B cell (primary cell): ENCODE data around the gene RPH3AL. TPM values are rescaled to one million over a fixed set of nuclear protein-coding genes. Genes with fewer than 3 reads are reported as not detected.

Source experiments
- ATAC-seq: fragments of 200-7000 bp; cut with Tn5 transposase; one replicate; pipeline ENCODE4 v1.10.0; 2021; ENCODE audit warnings: low read depth, mild to moderate bottlenecking, moderate number of reproducible peaks, moderate library complexity
- CTCF ChIA-PET: fragments of 350-600 bp; sonication (Branson Sonifier 250); formaldehyde crosslinking; loops from one replicate; lab custom pipeline; 2021; ENCODE audit warnings: antibody characterized with exemption, inconsistent platforms; lab: Charles Lee
- POLR2A ChIA-PET: fragments of 350-600 bp; sonication (Branson Sonifier 250); formaldehyde crosslinking; loops from one replicate; lab custom pipeline; 2021; ENCODE audit warnings: antibody characterized with exemption; lab: Charles Lee
- DNase-seq: peaks from one replicate; pipeline ENCODE4 v3.0.0; 2013
- H2AFZ ChIP-seq: 2 replicates; pipeline ENCODE4 v1.6.1; 2012; ENCODE audit warnings: mild to moderate bottlenecking, low read depth, low read length; ENCODE audit not compliant: insufficient read depth, poor library complexity, severe bottlenecking
- H3K27ac ChIP-seq, 2 donors: 1 replicate in 1 of 2; 2 replicates in 1 of 2; pipeline ENCODE4 v1.5.1; 2012 to 2013; ENCODE audit warnings: low read length in 2 of 2, mild to moderate bottlenecking in 2 of 2, moderate library complexity in 1 of 2
- H3K27me3 ChIP-seq, 4 experiments: fragments of 200-600 bp in 1 of 4; sonication (generic) in 1 of 4; replicated peaks in 1 of 4; 1 replicate in 2 of 4; 2 replicates in 2 of 4; pipeline versions ENCODE4 v1.6.1 to v1.7.0; 2013 to 2016; ENCODE audit warnings: low read length in 3 of 4, mild to moderate bottlenecking in 2 of 4, mixed read lengths in 1 of 4, moderate library complexity in 1 of 4; ENCODE audit not compliant: insufficient read depth in 4 of 4, control insufficient read depth in 3 of 4; ENCODE audit errors: control extremely low read depth in 1 of 4
- H3K36me3 ChIP-seq, 2 experiments: replicated peaks in 1 of 2; 1 replicate in 1 of 2; 2 replicates in 1 of 2; pipeline versions ENCODE4 v1.6.1 to v1.7.1; 2013; ENCODE audit warnings: low read length in 1 of 2; ENCODE audit not compliant: insufficient read depth in 2 of 2, control insufficient read depth in 1 of 2; ENCODE audit errors: control extremely low read depth in 1 of 2, extremely low read depth in 1 of 2
- H3K4me1 ChIP-seq, 2 donors: fragments of 200-600 bp in 1 of 2; sonication (generic) in 1 of 2; 1 replicate in 1 of 2; 2 replicates in 1 of 2; pipeline versions ENCODE4 v1.5.1 to v1.6.1; 2013 to 2017; ENCODE audit warnings: low read length in 2 of 2; ENCODE audit not compliant: control insufficient read depth in 2 of 2, insufficient read depth in 2 of 2
- H3K4me2 ChIP-seq: replicated peaks from 2 replicates; pipeline ENCODE3; 2012; ENCODE audit warnings: mild to moderate bottlenecking, low read depth, low read length; ENCODE audit not compliant: poor library complexity, severe bottlenecking
- H3K4me3 ChIP-seq, 5 experiments: fragments of 200-600 bp in 1 of 5; sonication (generic) in 1 of 5; 1 replicate in 3 of 5; 2 replicates in 2 of 5; pipeline versions ENCODE4 v1.5.1 to v1.7.0; 2011 to 2016; ENCODE audit warnings: low read length in 4 of 5, mild to moderate bottlenecking in 4 of 5, low read depth in 2 of 5, control low read depth in 1 of 5, moderate library complexity in 1 of 5; ENCODE audit not compliant: insufficient read depth in 1 of 5; ENCODE audit errors: control extremely low read depth in 1 of 5, extremely low read depth in 1 of 5
- H3K79me2 ChIP-seq: fragments of 200-600 bp; sonication (generic); one replicate; pipeline ENCODE4 v1.6.0; 2016; ENCODE audit warnings: low read length; ENCODE audit not compliant: control insufficient read depth, insufficient read depth
- H3K9ac ChIP-seq: fragments of 200-600 bp; sonication (generic); 2 replicates; pipeline ENCODE4 v1.6.1; 2017; ENCODE audit warnings: mild to moderate bottlenecking, low read length, moderate library complexity
- H3K9me3 ChIP-seq, 3 donors: one replicate each; pipeline versions ENCODE4 v1.6.1 to v1.7.1; 2013; ENCODE audit warnings: low read length in 2 of 3; ENCODE audit not compliant: control insufficient read depth in 2 of 3, insufficient read depth in 1 of 3; ENCODE audit errors: control extremely low read depth in 1 of 3
- H4K20me1 ChIP-seq: 2 replicates; pipeline ENCODE4 v1.6.0; 2012; ENCODE audit warnings: mild to moderate bottlenecking, low read length; ENCODE audit not compliant: insufficient read depth, control insufficient read depth, poor library complexity, severe bottlenecking
- H3K27ac Mint-ChIP-seq: one replicate; pipeline ENCODE4 v1.8.0; 2021; ENCODE audit warnings: mixed read lengths
- H3K27me3 Mint-ChIP-seq: one replicate; pipeline ENCODE4 v1.8.0; 2021; ENCODE audit warnings: mixed read lengths
- H3K4me1 Mint-ChIP-seq: one replicate; pipeline ENCODE4 v1.8.0; 2021; ENCODE audit warnings: mixed read lengths
- H3K4me3 Mint-ChIP-seq: one replicate; pipeline ENCODE4 v1.8.0; 2021; ENCODE audit warnings: mixed read lengths
- H3K9me3 Mint-ChIP-seq: one replicate; pipeline ENCODE4 v1.8.0; 2022; ENCODE audit warnings: mixed read lengths; ENCODE audit not compliant: insufficient read depth
- CTCF ChIP-seq: fragments of 200-600 bp; IDR thresholded peaks from one replicate; pipeline ENCODE4 v1.8.0; 2022; ENCODE audit warnings: antibody characterized with exemption, mild to moderate bottlenecking
- EZH2 ChIP-seq: IDR thresholded peaks from 2 replicates; pipeline ENCODE4 v1.6.1; 2012; ENCODE audit warnings: borderline replicate concordance, low read depth, mild to moderate bottlenecking, moderate library complexity, low read length; ENCODE audit not compliant: insufficient read depth, poor library complexity, severe bottlenecking
- WGBS: methylation state at CpG from one replicate; pipeline ENCODE4 v1.1.5; 2013; ENCODE audit warnings: missing lambda C conversion rate; ENCODE audit not compliant: insufficient coverage; 5-methylcytosine and 5-hydroxymethylcytosine counted together
- intact Hi-C: fragments of 100-400 bp; cut with micrococcal nuclease; formaldehyde crosslinking; loops from one replicate; pipeline ENCODE4 v1.10.0; 2022
- polyA plus RNA-seq: library from polyadenylated mRNA; depleted of rRNA; stranded (reverse); fragments of >200 nt; gene quantifications from 2 replicates; pipeline ENCODE4 v1.2.3, GENCODE V29; 2012
- total RNA-seq, 2 donors: library from RNA; stranded (reverse); fragments of 120-200 nt in 1 of 2; gene quantifications; 1 replicate in 1 of 2; 2 replicates in 1 of 2; pipeline versions ENCODE4 v1.2.3 to v1.2.4, GENCODE V29; 2013 to 2022

RPH3AL gene
- total and polyA plus RNA-seq, 2 donors (not counting 1 experiment from before 2014, with no cell fraction given): 10.8 to 13.3 TPM

GRCh38 chr17:320809-321385 is 31.7 kb downstream of the RPH3AL start:
- no peak overlapping the region for H3K4me3 Mint-ChIP-seq
- Histone ChIP-seq H3K27ac (no peak overlapping the region), H3K4me1 (no peaks in the 10 kb centered on the region), H4K20me1 (no peaks in the 10 kb centered on the region), H3K9ac (no peak overlapping the region), H2AFZ (no peak overlapping the region), H3K36me3 (no peaks in the 10 kb centered on the region), H3K79me2 (no peaks in the 10 kb centered on the region), H3K9me3 (peaks cover 0 to 7% (median 2%) of the 10 kb centered on the region in 3 donors), H3K4me2 (no peak overlapping the region), H3K4me3 (no peak overlapping the region), H3K27me3 (peaks cover 0 to 2% (median 0%) of the 10 kb centered on the region in 4 experiments)
- no peak overlapping the region for H3K27ac Mint-ChIP-seq
- no peaks in the 10 kb centered on the region for H3K4me1 Mint-ChIP-seq
- no peaks in the 10 kb centered on the region for H3K27me3 Mint-ChIP-seq
- WGBS: 62% methylated on average over 25 of the region's 25 CpGs
- TF ChIP-seq EZH2 (no peak), CTCF (no peak)
- CTCF ChIA-PET: no interaction called here
- no peak for ATAC-seq
- no peak for DNase-seq
- H3K9me3 Mint-ChIP-seq: peaks cover 3% of the 10 kb centered on the region
- POLR2A ChIA-PET: no interaction called here
- intact Hi-C loops: no loop called here

GRCh38 chr17:320139-320538 is 32.5 kb downstream of the RPH3AL start:
- peaks cover 0 to 8% (median 2%) of the 10 kb centered on the region in 3 donors for H3K9me3 ChIP-seq
- intact Hi-C loops: no loop called here
- WGBS: 95% methylated on average over 4 of the region's 9 CpGs
- TF ChIP-seq EZH2 (no peak), CTCF (no peak)
- no peaks in the 10 kb centered on the region for H4K20me1 ChIP-seq
- H3K4me3 ChIP-seq: no peak overlapping the region
- Mint-ChIP-seq H3K4me3 (no peak overlapping the region), H3K9me3 (peaks cover 3% of the 10 kb centered on the region), H3K27ac (no peak overlapping the region), H3K27me3 (no peaks in the 10 kb centered on the region), H3K4me1 (no peaks in the 10 kb centered on the region)
- no peaks in the 10 kb centered on the region for H3K36me3 ChIP-seq
- no peak overlapping the region for H3K27ac ChIP-seq
- no peaks in the 10 kb centered on the region for H3K79me2 ChIP-seq
- POLR2A ChIA-PET: no interaction called here
- DNase-seq (no peak), ATAC-seq (no peak)
- H3K4me2 ChIP-seq: no peak overlapping the region
- no peak overlapping the region for H2AFZ ChIP-seq
- H3K9ac ChIP-seq: no peak overlapping the region
- peaks cover 0 to 2% (median 0%) of the 10 kb centered on the region in 4 experiments for H3K27me3 ChIP-seq
- CTCF ChIA-PET: interaction anchor here (0.6 kb wide), 1 partner anchor 126 kb away, joined by 5 read pairs; the partner anchor contains the start of gene RFLNB
- H3K4me1 ChIP-seq: no peaks in the 10 kb centered on the region
